Right ventricle myocardium superior (tissue), 1 donor: Measurements from ENCODE around the gene ROR1. TPM values are rescaled to one million over a fixed set of nuclear protein-coding genes. Genes with fewer than 3 reads are reported as not detected.

Experiments used
- ATAC-seq: fragments of 200-7000 bp; cut with Tn5 transposase; one replicate; pipeline ENCODE4 v1.9.1; 2020; ENCODE audit warnings: mild to moderate bottlenecking; ENCODE audit not compliant: poor library complexity
- DNase-seq: peaks from one replicate; pipeline ENCODE4 v3.0.0-alpha.2; 2020
- intact Hi-C: fragments of 100-400 bp; cut with DNase I; formaldehyde crosslinking; loops from one replicate; pipeline ENCODE4 v1.11.2; 2022
- total RNA-seq: library from RNA; stranded (reverse); fragmentation: NEBNext Ultra II Directional; extraction: Animal tissue kit (Norgen Biotek cat#: 25700); gene quantifications from one replicate; pipeline ENCODE4 v1.2.1, GENCODE V29; 2021
- donor health status: DM: no; HTN: yes; CAD: no; lungs with severe emphysema.

ROR1 gene
- total RNA-seq, 1 donor from 2014 or later: 8.6 TPM

GRCh38 chr1:63968663-63969440 is 195.0 kb downstream of the ROR1 start:
- intact Hi-C loops: no loop called here
- peak; percentile 80 for ATAC-seq
- peak; percentile 70 for DNase-seq

DNA sequence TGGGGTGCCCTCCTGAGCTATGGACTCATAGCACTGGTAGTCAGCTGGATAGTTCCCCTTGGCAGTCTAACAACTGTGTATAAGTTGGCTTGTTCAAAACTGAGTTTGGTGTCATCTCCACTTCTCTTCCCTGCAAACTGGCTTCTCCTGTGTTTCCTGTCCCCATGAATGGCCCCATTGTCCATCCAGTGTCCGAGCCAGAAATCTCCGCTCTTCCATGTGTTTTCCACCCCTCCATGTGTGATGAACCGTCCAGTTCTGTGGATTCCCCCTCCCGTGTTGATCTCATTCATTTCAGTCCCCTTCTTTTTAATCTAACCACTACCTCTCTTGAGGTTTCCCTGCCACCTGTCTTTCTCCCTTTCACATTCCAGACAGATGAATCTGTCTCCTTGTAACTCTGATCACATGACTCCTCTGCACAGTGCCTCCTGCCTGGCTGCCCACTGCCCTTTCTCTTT is 195.7 kb downstream of the ROR1 start:
- ATAC-seq: no peak
- DNase-seq: no peak
- intact Hi-C loops: no loop called here

- intact Hi-C loops: no loop called here
- DNase-seq: no peak
- ATAC-seq: no peak
Observed at GRCh38 chr1:63971557-63971956, 197.7 kb downstream of the ROR1 start.

GRCh38 chr1:63973005-63973419 is 199.2 kb downstream of the ROR1 start:
- DNase-seq (no peak), ATAC-seq (peak; percentile 50)
- intact Hi-C loops: no loop called here

DNA sequence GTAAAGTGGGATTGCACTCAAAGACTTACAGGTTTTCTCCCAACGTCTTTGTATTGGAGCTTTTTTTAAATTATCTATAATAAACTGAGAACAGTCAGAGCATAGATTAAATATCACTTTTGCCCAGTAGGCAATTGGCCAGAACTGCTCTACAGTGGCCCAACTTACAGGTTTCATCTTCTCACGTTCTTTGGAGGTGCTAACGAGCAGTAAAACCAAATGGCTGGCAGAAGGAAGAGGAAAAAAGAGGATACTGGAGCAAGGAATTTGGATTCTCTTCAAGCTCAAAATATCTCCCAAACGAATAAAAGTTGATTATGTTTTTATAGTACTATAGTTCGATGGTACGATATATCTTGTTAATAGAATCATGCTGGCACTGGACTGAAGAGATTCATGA is 201.1 kb downstream of the ROR1 start:
- intact Hi-C loops: no loop called here
- no peak for ATAC-seq
- DNase-seq: no peak

DNA sequence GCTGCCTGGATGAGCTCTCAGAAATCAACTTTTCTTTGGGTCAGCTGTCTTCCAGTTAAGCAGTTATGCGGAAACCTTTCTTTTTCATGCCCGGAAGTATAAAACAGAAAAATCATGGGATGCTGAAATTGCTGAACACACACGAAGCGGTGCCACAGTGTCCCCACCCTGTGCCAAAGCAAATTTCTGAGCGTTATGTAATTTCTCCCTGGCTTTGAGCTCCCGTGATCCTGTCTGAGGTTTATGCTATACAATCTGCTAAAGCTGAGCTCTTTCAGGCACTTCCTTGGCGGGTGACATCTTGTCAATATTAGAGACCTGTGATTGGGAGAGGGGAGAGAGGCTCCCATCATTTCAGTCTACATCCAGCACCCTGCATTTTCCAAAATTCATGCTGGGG is 201.7 kb downstream of the ROR1 start:
- no peak for DNase-seq
- intact Hi-C loops: no loop called here
- ATAC-seq: no peak

GRCh38 chr1:63976006-63976405 is 202.2 kb downstream of the ROR1 start:
- intact Hi-C loops: no loop called here
- no peak for ATAC-seq
- no peak for DNase-seq

- ATAC-seq (no peak), DNase-seq (no peak)
- intact Hi-C loops: no loop called here
Observed at GRCh38 chr1:63977466-63977865, 203.6 kb downstream of the ROR1 start.

DNA sequence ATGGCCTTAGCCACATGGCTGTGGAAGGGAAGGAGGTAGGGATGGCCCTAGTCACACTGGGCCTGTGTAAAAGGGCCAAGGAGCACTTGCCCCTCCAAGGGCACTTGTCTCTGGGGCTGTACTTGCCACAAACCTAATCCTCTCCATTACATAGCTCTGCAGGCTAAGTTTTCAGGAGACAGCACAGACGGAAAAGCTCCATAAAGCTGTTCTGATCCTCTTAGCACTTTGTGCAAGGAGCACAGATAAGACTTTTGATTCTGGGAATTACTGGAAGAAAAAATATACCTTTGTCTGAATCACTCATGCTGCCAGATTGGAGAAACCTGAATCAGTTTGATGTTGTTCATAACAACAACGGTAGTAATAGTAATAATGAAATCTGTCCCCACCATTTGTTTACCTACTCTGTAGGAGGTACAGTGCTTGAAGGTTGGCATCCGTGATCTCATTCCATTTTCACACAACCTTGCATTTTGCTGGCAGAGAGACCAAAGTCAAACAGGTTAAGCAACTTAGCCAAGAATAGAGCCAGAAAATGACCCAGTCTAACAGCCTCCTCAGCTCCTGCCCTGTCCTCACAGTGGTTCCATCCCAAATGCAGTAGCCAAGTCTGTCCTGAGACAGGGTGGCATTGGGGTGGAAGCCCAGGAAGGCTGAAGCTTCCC is 207.1 kb downstream of the ROR1 start:
- ATAC-seq (peak; percentile 55), DNase-seq (no peak)
- intact Hi-C loops: no loop called here

DNA sequence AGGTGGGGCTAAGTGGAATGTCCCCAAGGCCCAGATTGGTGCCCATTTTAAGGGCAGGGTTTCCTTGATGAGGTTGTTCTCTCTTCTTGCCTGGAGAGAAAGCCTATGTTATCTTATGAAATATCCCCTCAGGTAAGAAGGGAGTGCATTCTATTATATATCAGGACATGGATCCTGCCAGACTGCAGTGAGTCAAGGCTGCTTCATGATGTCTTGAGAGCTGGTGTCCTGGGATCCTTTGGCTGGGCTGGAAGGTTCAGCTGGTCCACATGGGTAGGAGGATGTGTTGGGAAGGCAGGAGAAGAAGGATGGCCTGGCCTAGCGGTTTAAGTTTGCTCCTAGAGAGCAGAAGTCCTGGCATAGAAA is 207.6 kb downstream of the ROR1 start:
- DNase-seq: no peak

DNA sequence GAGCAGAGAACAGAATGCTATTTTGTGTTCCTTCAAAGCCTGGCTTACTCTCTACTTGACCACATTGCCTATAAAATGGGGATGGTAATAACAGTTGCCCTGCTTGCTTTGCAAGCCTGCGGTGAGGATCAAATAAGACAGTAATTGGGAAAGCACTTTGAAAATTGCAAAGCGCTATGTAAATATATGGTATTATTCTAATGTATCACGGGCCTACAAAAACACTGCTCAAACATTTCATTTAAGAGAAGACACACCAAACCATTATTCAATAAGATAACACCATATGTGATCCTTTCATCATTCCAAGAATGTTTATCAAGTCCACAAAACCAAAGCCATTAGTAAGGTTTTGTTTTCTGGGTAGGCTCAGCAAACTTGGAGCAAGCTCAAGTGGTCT is 208.4 kb downstream of the ROR1 start:
- no peak for DNase-seq
- intact Hi-C loops: no loop called here
- ATAC-seq: no peak

More for the DNA sequence above, 207.6 kb downstream of the ROR1 start:
- intact Hi-C loops: no loop called here
- no peak for ATAC-seq

- intact Hi-C loops: no loop called here
- DNase-seq (no peak), ATAC-seq (no peak)
Observed at GRCh38 chr1:63983391-63984256, 209.8 kb downstream of the ROR1 start.

GRCh38 chr1:63984257-63984929 is 210.6 kb downstream of the ROR1 start:
- no peak for ATAC-seq
- intact Hi-C loops: no loop called here
- DNase-seq: no peak

DNA sequence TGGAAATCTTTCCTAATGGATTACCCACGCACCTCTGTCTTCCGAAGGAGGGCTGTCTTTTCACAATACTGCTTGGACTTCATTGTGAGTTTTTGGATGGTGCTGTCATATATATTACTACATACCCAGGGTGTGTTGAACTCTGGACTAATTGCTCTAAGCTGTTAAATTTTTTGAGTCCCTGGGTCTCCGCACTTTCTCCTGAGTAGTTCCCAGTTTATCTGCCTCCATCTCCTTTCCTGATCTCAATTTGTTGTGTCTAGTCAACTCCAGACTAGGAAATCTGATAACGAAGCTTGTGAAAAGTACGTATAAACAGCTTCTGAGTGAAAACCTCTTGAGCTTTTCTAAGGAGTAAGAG is 211.1 kb downstream of the ROR1 start:
- intact Hi-C loops: no loop called here
- DNase-seq (no peak), ATAC-seq (no peak)

GRCh38 chr1:63987014-63987627 is 213.3 kb downstream of the ROR1 start:
- DNase-seq (no peak), ATAC-seq (no peak)
- intact Hi-C loops: no loop called here

- intact Hi-C loops: no loop called here
- no peak for ATAC-seq
- no peak for DNase-seq
Observed at GRCh38 chr1:63987628-63988024, 213.8 kb downstream of the ROR1 start.

GRCh38 chr1:63988941-63989340 is 215.1 kb downstream of the ROR1 start:
- ATAC-seq: no peak
- DNase-seq: no peak
- intact Hi-C loops: no loop called here

GRCh38 chr1:63991685-63992084 is 217.9 kb downstream of the ROR1 start:
- ATAC-seq (no peak), DNase-seq (no peak)
- intact Hi-C loops: no loop called here

- DNase-seq (no peak), ATAC-seq (no peak)
- intact Hi-C loops: no loop called here
Observed at GRCh38 chr1:64000021-64000420, 226.2 kb downstream of the ROR1 start.
